Stimulated activated effector memory CD8-positive, alpha-beta T cell treated with anti-CD3 and anti-CD28 coated beads, Interleukin-12 subunit alpha, Interleukin-12 subunit beta, amount 100 ng/mL, for 72 hours (primary cell): ENCODE results near the gene FAM120C.
A peak's percentile ranks its signal among the peaks of the same experiment; 100 is the strongest.

Experiments used
- ATAC-seq: fragments of 150-1000 bp; cut with Tn5 transposase; 2 replicates; pipeline ENCODE4 v1.10.0; 2021
- DNase-seq, 2 donors: peaks; one replicate each; pipeline ENCODE4 v3.0.0; 2021 to 2022; ENCODE audit warnings: low spot score in 2 of 2
- H3K27ac Mint-ChIP-seq: one replicate; pipeline ENCODE4 v1.8.0; 2022; ENCODE audit warnings: mild to moderate bottlenecking, mixed read lengths
- H3K36me3 Mint-ChIP-seq: one replicate; pipeline ENCODE4 v1.8.0; 2022; ENCODE audit warnings: mild to moderate bottlenecking, mixed read lengths
- H3K4me1 Mint-ChIP-seq: one replicate; pipeline ENCODE4 v1.8.0; 2022; ENCODE audit warnings: mixed read lengths
- H3K4me3 Mint-ChIP-seq: one replicate; pipeline ENCODE4 v1.8.0; 2022; ENCODE audit warnings: mild to moderate bottlenecking, mixed read lengths
- H3K9me3 Mint-ChIP-seq: one replicate; pipeline ENCODE4 v1.8.0; 2022; ENCODE audit warnings: mixed read lengths

FAM120C gene

DNA sequence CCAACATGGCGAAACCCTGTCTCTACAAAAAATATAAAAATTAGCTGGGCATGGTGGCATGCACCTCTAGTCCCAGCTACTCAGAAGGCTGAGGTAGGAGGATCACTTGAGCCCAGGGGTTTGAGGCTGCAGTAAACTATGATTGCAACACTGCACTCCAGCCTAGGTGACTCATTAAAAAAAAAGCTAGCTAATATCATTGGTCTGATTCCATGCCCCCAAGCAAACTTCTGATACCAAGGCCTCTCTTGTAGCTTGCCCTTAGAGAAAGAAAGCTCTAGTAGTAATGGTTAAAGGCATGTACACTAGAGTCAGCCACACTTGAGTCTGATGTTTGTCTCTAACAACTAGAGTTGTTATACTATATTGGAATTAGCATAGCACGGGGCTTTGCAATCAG lies 106.2 kb downstream of the FAM120C start:
- DNase-seq (no peak), ATAC-seq (no peak)
- Mint-ChIP-seq H3K9me3 (no peaks in the 10 kb centered on the region), H3K27ac (no peak overlapping the region), H3K36me3 (peaks cover 8% of the 10 kb centered on the region), H3K4me3 (no peak overlapping the region), H3K4me1 (no peaks in the 10 kb centered on the region)

GRCh38 chrX:54074826-54075225 lies 108.2 kb downstream of the FAM120C start:
- no peaks in the 10 kb centered on the region for H3K4me1 Mint-ChIP-seq
- no peak for ATAC-seq
- H3K27ac Mint-ChIP-seq, result no peak overlapping the region
- H3K36me3 Mint-ChIP-seq, result peaks cover 8% of the 10 kb centered on the region
- DNase-seq, result no peak
- no peaks in the 10 kb centered on the region for H3K9me3 Mint-ChIP-seq
- H3K4me3 Mint-ChIP-seq, result no peak overlapping the region

- ATAC-seq (no peak), DNase-seq (no peak)
- Mint-ChIP-seq H3K36me3 (no peaks in the 10 kb centered on the region), H3K4me1 (no peaks in the 10 kb centered on the region), H3K9me3 (no peaks in the 10 kb centered on the region), H3K4me3 (no peak overlapping the region), H3K27ac (no peak overlapping the region)
Observed at GRCh38 chrX:54067766-54068165, 115.3 kb downstream of the FAM120C start.

DNA sequence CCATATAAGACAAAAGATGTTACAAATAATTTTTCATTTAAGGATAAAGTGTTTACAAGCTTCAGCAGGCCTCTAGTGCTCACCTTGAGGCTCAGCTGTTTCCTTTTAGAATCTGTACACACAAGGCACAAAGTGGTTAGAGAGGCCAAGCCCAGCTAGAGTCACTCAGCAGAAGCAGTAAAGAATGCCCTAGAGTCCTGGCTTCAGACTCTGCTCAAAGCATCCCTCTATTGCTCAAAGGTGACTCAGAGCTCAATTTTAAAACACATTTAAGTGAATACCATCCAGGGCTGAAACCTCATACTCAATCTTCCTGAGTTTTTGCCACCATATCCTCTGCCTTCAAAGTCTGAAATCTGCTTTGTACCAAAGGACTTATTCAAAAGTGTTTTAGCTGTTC lies 116.2 kb downstream of the FAM120C start:
- no peaks in the 10 kb centered on the region for H3K4me1 Mint-ChIP-seq
- H3K27ac Mint-ChIP-seq, result no peak overlapping the region
- no peaks in the 10 kb centered on the region for H3K9me3 Mint-ChIP-seq
- no peak for ATAC-seq
- H3K36me3 Mint-ChIP-seq, result no peaks in the 10 kb centered on the region
- H3K4me3 Mint-ChIP-seq, result no peak overlapping the region
- DNase-seq, result no peak

GRCh38 chrX:54064564-54064963 lies 118.5 kb downstream of the FAM120C start:
- Mint-ChIP-seq H3K4me3 (no peak overlapping the region), H3K9me3 (no peaks in the 10 kb centered on the region), H3K4me1 (no peaks in the 10 kb centered on the region), H3K27ac (no peak overlapping the region), H3K36me3 (no peaks in the 10 kb centered on the region)
- DNase-seq, result no peak
- ATAC-seq, result no peak

DNA sequence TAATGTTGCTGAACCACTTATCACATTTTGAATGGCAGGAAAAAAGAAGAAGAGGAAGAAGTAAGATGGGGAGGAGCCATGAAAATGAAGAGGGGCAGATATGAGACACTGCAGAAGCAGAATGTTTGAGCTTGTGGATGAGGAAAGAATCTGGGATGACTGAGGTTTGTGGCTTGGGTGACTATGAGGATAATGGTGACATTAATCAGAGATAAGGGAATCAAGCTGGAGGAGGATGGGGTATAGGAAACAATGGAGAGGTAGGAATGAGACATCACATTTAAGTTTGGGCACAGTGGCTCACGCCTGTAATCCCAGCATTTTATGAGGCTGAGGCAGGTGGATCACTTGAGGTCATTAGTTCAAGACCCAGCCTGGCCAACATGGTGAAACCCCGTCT lies 119.7 kb downstream of the FAM120C start:
- no peak for DNase-seq
- no peaks in the 10 kb centered on the region for H3K36me3 Mint-ChIP-seq
- no peak for ATAC-seq
- no peaks in the 10 kb centered on the region for H3K9me3 Mint-ChIP-seq
- no peak overlapping the region for H3K4me3 Mint-ChIP-seq
- no peak overlapping the region for H3K27ac Mint-ChIP-seq
- H3K4me1 Mint-ChIP-seq, result no peaks in the 10 kb centered on the region

DNA sequence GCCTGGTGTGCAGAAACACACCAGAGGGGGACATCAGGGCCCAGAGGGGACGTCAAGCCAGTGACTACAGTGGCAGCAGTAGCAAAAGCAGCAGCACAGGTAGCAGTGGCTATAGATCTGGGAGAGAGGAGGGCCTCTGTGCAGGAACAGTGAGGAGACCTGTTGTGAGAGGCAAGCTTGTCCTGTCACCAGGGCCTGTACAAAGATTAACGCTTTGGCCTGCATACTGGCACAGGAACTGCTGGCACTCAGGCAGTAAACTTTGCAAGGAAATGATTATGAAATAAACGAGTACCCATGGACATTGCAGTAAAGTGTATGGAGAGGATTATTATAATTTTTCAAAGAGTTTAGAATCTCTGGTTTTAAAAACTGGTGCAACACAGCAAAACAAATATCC lies 133.3 kb downstream of the FAM120C start:
- ATAC-seq, result no peak
- no peak overlapping the region for H3K4me3 Mint-ChIP-seq
- DNase-seq, result no peak
- H3K9me3 Mint-ChIP-seq, result no peaks in the 10 kb centered on the region
- no peak overlapping the region for H3K27ac Mint-ChIP-seq
- peaks cover 5% of the 10 kb centered on the region for H3K4me1 Mint-ChIP-seq
- peaks cover 2% of the 10 kb centered on the region for H3K36me3 Mint-ChIP-seq

GRCh38 chrX:54048412-54048811 lies 134.6 kb downstream of the FAM120C start:
- peaks cover 16% of the 10 kb centered on the region for H3K36me3 Mint-ChIP-seq
- ATAC-seq, result no peak
- no peak overlapping the region for H3K27ac Mint-ChIP-seq
- H3K4me3 Mint-ChIP-seq, result no peak overlapping the region
- no peaks in the 10 kb centered on the region for H3K9me3 Mint-ChIP-seq
- no peak for DNase-seq
- H3K4me1 Mint-ChIP-seq, result peaks cover 5% of the 10 kb centered on the region

DNA sequence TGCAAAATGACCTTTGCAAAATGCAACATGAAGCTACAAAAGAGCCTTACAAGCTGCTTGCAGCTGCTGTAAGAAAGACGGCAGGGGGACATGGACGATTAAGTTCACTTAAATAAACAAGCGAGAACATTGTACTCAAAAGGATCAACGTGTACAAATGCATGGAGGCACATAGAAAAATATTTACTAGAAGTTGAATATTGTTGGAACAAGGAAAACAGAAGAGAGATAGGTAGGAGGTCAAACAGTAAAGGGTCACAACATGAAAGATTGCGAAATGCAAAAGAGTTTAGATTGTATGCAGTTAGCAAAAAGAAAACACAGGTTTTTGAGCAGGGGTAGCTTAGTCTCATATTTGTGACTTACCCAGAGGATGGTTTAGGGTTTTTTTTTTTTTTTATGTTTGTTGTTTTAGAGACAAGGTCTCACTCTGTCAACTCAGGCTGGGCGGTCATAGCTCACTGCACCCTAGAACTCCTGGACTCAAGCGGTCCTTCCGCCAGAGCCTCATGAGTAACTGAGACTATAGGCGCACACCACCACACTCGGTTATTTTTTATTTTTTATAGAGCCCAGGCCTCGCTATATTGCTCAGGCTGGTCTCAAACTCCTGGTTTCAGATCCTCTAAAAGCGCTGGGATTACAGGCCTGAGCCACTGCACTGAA lies 137.4 kb downstream of the FAM120C start:
- no peak for DNase-seq
- Mint-ChIP-seq H3K4me1 (peaks cover 5% of the 10 kb centered on the region), H3K27ac (peak overlapping the region; percentile 98), H3K9me3 (no peaks in the 10 kb centered on the region), H3K36me3 (peaks cover 37% of the 10 kb centered on the region), H3K4me3 (peak overlapping the region; percentile 85)
- ATAC-seq, result no peak

GRCh38 chrX:54044877-54045338 lies 138.1 kb downstream of the FAM120C start:
- H3K9me3 Mint-ChIP-seq, result no peaks in the 10 kb centered on the region
- no peak for ATAC-seq
- no peak for DNase-seq
- peak overlapping the region; percentile 85 for H3K4me3 Mint-ChIP-seq
- H3K27ac Mint-ChIP-seq, result peak overlapping the region; percentile 98
- H3K36me3 Mint-ChIP-seq, result peaks cover 44% of the 10 kb centered on the region
- peaks cover 5% of the 10 kb centered on the region for H3K4me1 Mint-ChIP-seq

- Mint-ChIP-seq H3K9me3 (no peaks in the 10 kb centered on the region), H3K4me1 (peaks cover 5% of the 10 kb centered on the region), H3K27ac (peak within 1 kb of the TSS; percentile 98), H3K36me3 (peaks cover 51% of the 10 kb centered on the region), H3K4me3 (peak within 1 kb of the TSS; percentile 85)
- peak; percentile 91 for ATAC-seq
- DNase-seq, result peak; percentile 81 to 93
Observed at GRCh38 chrX:54044126-54044876, 138.8 kb downstream of the FAM120C start, which contains the start of gene PHF8. Gene PHF8, minus strand, starts transcription at chrX:54044473. Its CDS starts 1,745 bp downstream, at chrX:54042728.

DNA sequence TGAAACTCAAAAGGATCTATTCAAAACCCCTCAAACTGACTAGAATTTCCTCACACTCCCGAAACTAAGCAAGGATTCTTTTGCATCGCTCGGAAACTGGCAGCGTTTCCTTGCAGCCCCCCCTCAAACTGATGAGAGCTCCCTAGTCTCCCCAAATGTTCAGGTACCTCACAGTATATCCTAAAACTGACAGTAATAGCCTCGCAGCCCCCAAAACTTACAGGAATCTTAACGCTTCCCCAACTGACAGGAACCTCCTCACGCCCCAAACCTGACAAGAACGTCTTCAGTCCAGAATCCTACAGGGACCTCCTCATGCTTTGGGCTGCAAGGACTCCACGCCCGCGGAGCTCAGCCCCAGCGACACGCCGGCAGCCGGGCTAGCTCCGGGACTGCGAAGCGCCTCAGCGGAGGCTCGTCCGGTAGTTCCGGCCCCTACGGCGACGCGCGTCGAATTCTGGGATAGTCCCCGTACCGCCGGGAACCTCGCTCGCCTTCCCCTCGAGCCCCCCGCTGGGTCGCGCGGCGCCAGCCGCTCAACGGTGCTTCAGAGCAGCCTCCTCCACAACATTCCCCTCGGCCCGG lies 139.4 kb downstream of the FAM120C start:
- H3K9me3 Mint-ChIP-seq, result no peaks in the 10 kb centered on the region
- H3K4me3 Mint-ChIP-seq, result peak overlapping the region; percentile 85
- H3K4me1 Mint-ChIP-seq, result peaks cover 5% of the 10 kb centered on the region
- H3K27ac Mint-ChIP-seq, result peak overlapping the region; percentile 98
- ATAC-seq (peak; percentile 47), DNase-seq (no peak)
- H3K36me3 Mint-ChIP-seq, result peaks cover 57% of the 10 kb centered on the region

DNA sequence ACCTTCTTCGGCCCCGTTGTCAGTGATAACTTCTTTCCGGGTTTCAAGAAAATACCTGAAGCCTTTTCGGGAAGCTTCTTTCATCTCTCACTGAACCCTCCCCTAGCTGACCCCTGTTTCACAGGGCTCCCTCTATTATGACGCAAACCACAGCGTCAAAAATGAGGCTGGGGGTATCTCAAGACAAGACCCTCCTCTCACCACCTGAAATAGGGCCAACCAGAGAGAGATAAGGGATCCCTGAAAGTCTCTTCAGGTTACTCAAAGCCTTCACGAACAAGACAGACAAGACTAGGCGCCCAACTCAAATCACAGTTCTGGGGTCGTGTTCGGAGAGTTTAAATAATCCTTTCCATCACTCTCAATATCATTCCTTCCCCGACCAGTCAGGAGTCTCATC lies 140.0 kb downstream of the FAM120C start:
- peak overlapping the region; percentile 85 for H3K4me3 Mint-ChIP-seq
- H3K9me3 Mint-ChIP-seq, result no peaks in the 10 kb centered on the region
- ATAC-seq, result no peak
- peak in 1 of 2 donors; percentile 49 for DNase-seq
- peak overlapping the region; percentile 98 for H3K27ac Mint-ChIP-seq
- peaks cover 63% of the 10 kb centered on the region for H3K36me3 Mint-ChIP-seq
- H3K4me1 Mint-ChIP-seq, result peaks cover 5% of the 10 kb centered on the region

GRCh38 chrX:54042609-54043021 lies 140.4 kb downstream of the FAM120C start:
- DNase-seq (peak; percentile 3 to 54), ATAC-seq (no peak)
- Mint-ChIP-seq H3K36me3 (peaks cover 67% of the 10 kb centered on the region), H3K4me1 (peaks cover 5% of the 10 kb centered on the region), H3K27ac (peak overlapping the region; percentile 98), H3K9me3 (no peaks in the 10 kb centered on the region), H3K4me3 (peak overlapping the region; percentile 85)

- no peak for DNase-seq
- Mint-ChIP-seq H3K4me1 (peaks cover 28% of the 10 kb centered on the region), H3K4me3 (no peak overlapping the region), H3K36me3 (peaks cover 90% of the 10 kb centered on the region), H3K9me3 (no peaks in the 10 kb centered on the region), H3K27ac (peak overlapping the region; percentile 66)
- ATAC-seq, result no peak
Observed at GRCh38 chrX:54030329-54030728, 152.7 kb downstream of the FAM120C start.
